WI38 (cell line): ENCODE measurements around the gene ERN2.

Source experiments
- H3K4me3 ChIP-seq: 2 replicates; pipeline ENCODE4 v1.5.1; 2011; ENCODE audit warnings: low read depth, mild to moderate bottlenecking, control low read depth, low read length
- CTCF ChIP-seq: IDR thresholded peaks from 2 replicates; pipeline ENCODE4 v1.5.1; 2012; ENCODE audit warnings: low read depth, mild to moderate bottlenecking, control low read depth, low read length

ERN2 gene

GRCh38 chr16:23651943-23652468, 61.0 kb downstream of the ERN2 start:
- no peak overlapping the region for H3K4me3 ChIP-seq
- no peak for TF ChIP-seq CTCF

DNA sequence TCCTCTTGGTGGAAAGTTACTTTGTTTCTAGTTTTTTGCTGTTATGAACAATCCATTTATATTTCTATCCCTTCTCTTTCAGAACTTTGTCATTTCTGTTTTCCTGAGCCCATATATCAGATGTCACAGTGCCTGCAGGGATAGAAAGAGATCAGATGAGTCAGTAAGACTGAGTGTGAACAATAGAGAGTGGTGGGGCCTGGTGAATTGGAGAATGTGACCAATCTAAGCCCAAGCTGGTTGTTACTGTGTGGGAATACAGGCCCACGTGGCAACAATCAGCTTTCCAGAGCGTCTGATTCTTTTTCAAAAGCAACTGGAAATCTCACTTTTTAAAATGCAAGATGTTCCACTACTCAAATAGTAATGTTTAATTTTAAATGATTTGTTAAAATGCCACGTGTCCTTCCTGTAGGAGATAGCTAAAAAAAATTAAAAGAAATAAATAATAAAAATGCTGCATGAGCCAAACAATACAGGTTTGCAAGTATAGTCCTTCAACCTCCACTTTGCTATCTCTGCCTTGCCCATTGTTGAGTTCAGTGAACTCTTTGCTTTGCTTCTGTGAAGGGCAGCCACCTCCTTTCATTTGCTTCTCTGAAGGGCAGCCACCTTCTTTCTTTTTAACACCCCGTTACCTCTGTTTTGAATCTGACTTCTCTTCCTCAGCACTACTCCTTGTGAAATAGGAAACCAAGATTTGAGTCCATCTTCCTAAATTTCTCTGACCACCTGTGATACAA, 62.2 kb downstream of the ERN2 start:
- TF ChIP-seq CTCF: no peak

DNA sequence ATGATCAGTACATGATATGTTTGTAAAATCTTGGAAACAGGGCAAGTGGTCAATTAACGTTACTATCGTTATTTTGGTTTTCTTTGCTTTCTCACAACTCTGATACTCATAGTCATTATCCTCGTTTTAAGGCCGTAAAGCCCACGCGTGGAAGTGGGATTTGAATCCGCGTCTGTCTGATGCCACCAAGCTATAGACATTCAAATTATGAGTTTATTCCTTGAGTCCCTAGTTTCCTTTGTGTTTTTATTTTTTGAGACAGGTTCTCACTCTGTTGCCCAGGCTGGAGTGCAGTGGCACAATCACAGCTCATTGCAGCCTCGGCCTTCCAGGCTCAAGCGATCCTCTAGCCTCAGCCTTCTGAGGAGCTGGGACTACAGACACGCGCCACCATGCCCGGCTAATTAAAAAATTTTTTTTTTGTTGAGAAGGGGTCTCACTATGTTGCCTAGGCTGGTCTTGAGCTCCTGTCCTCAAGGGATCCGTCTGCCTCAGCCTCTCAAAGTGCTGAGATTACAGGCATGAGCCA, 70.7 kb downstream of the ERN2 start:
- TF ChIP-seq CTCF: no peak
- peak overlapping the region; percentile 99 for H3K4me3 ChIP-seq

More for the DNA sequence above, 62.2 kb downstream of the ERN2 start:
- no peak overlapping the region for H3K4me3 ChIP-seq

- peak within 1 kb of the TSS; percentile 99 for H3K4me3 ChIP-seq
Observed at GRCh38 chr16:23640931-23641765, 71.9 kb downstream of the ERN2 start, which contains the start of the genes DCTN5 and PALB2. Gene DCTN5, plus strand, starts transcription at chr16:23641466. Its CDS starts 77 bp downstream, at chr16:23641543. Gene PALB2, minus strand, starts transcription at chr16:23641310. Its CDS starts 153 bp downstream, at chr16:23641157.

GRCh38 chr16:23640615-23640930, 72.4 kb downstream of the ERN2 start:
- TF ChIP-seq CTCF: no peak
- H3K4me3 ChIP-seq: peak overlapping the region; percentile 99

More at GRCh38 chr16:23640931-23641765, 71.9 kb downstream of the ERN2 start, which contains the start of the genes DCTN5 and PALB2:
- TF ChIP-seq CTCF: no peak
